SHP77 (cell line): ENCODE data around the gene HPSE.

Experiments
- DNase-seq, 2 experiments: peaks; one replicate each; lab custom pipeline; 2025; lab: John Stamatoyannopoulos, UW

Gene HPSE

DNA sequence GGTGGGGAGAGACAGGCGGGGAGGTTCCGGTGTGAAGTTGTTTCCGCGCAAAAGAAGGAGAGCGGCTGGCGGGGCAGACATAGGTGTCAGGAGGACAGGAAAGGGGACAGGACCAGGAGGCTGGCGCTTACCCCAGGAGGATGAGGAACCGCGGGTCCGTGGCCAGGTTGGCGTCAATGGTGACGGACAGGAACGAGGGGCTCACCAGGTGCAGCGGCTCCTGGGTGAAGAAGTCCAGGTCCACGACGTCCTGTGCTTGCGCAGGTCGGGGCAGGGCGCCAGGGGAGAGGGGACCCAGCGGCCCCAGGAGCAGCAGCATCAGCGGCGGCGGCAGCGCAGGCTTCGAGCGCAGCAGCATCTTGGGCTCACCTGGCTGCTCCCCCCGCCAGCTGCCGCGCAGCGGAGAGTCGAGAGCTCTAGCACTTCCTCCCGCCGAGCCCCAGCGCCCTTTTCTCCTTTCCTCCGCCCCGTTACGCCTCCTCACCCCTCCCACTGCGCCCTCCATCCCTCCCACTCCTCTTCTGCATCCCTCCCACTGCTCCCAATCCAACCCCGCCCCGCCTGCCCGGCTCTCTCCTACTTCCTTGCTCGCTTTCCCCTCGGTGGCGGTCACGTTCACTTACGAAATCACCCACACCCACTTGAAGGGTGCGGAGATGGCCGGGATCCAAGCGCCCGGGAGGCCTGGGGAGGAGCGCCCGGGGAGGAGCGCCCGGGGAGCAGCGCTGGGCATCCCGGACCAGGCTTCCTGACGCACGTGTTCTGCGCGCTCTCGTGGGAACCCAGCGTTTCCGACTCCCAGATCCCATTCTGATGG, at the start of gene HPSE:
Gene HPSE (minus strand): TSS at position 424 of the 817 bp plus-strand sequence. CDS start 66 bp downstream, at position 358.
- peak; percentile 86 to 92 for DNase-seq

DNA sequence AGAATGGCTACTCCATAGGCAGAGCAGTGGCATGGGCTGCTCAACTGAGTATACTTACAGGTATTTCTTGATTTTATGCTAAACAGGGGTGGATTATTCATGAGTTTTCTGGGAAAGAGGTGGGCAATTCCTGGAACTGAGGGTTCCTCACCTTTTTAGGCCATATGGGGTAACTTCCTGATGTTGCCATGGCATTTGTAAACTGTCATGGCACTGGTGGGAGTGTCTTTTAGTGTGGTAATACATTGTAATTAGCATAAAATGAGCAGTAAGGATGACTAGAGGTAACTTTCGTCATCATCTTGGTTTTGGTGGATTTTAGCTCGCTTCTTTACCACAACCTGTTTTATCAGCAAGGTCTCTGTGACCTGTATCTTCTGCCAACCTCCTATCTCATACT, 48.2 kb upstream of the HPSE start:
- no peak for DNase-seq

DNA sequence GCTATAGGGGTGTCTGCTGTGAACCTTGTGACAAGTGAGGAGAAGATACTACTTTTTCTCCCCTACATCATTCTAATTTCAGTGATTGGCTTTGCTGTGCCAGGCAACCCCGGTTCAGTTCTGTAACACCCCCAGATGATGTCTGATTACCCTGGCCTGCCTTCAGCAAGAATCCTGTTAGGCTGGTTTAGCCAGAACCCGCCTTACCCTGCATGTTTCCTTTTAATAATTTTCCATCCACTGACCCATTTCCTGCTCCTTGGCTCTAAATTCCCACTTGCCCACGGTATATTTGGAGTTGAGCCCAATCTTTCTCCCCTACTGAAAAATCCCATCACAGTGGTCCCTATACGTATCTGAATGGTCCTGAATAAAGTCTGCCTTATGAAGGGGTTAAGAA, 46.5 kb upstream of the HPSE start:
- DNase-seq = no peak

DNA sequence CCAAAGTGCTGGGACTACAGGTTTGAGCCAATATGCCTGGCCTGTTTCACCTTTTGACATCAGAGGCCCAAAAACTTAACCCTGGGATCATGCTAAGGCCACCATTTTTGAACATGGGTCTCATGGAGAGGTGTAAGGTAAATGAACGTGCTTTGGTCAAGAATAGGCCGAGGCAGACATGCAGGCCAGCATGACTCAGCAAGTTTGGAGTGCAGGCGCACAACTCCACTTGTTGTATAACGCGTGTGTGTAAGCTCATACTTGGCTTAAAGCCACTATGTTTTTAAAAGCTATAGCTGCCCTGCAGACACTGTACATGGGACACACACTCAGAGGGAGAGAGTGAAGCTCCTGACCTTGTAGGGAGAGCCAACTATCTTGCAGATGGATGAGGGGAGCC, 43.8 kb upstream of the HPSE start:
- no peak for DNase-seq

DNA sequence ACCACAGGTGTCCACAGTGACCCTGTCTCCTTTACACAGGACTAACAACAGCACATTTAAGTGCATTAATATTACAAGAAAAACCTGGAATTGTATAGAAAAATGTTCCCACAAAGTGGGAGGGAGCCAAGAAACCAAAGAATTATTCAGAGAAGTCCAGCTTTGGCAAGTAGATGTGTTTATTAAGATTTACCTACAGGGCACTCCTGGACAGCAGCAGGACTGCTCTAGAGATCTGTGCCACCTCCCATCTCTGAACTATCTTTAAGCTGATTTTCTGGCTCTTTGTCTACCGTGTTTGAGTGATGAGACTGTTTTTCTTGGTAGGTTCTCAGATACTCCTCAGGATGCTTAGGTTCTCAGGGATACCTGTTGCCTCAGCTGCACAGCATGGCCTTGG, 38.3 kb upstream of the HPSE start:
- no peak for DNase-seq

DNA sequence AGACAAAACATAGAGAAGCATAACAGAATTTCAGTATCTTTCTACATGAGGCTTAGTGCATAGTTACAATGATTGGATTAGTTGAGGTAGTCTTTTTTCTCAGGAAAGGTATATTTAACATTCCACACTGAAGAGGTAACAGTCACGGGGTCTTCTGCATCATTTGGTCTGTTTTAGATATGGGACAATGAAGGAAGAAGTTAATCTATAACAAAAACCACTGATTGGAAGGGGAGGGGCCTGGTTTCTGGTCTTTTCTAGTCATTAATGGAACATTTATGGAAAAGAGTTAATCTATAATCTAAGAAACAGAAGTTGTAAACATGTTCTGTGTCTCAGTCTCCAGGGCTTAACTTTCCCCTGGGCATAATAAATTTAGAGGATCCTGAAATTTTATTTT, 37.3 kb upstream of the HPSE start:
- no peak for DNase-seq

DNA sequence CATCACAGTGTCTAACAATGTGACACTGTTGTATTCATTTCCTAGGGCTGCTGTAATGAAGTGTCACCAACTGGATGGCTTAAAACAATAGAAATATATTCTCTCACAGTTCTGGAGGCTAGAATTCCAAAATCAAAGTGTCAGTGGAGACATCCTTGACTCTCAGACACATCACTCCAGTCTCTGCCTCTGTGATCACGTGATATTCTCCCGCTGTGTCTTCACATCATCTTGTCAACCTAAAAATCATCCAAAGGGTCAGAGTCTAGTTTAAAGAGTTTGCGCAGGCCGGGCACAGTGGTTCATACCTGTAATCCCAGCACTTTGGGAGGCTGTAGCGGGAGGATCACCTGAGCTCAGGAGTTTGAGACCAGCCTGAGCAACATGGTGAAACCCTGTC, 36.6 kb upstream of the HPSE start:
- DNase-seq = no peak

DNA sequence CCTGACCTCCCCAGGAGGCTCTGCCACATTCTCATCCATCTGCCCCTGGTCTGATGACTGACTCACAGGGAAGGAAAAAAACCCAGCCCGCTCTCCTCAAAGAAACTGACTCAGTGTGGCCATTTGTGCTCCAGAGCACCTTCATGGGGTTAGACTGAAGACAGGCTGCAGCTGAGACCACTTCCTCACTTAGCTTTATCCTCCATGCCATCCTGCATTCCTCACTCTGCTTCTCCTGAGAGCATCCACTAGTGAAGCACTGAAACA, 35.9 kb upstream of the HPSE start:
- no peak for DNase-seq

DNA sequence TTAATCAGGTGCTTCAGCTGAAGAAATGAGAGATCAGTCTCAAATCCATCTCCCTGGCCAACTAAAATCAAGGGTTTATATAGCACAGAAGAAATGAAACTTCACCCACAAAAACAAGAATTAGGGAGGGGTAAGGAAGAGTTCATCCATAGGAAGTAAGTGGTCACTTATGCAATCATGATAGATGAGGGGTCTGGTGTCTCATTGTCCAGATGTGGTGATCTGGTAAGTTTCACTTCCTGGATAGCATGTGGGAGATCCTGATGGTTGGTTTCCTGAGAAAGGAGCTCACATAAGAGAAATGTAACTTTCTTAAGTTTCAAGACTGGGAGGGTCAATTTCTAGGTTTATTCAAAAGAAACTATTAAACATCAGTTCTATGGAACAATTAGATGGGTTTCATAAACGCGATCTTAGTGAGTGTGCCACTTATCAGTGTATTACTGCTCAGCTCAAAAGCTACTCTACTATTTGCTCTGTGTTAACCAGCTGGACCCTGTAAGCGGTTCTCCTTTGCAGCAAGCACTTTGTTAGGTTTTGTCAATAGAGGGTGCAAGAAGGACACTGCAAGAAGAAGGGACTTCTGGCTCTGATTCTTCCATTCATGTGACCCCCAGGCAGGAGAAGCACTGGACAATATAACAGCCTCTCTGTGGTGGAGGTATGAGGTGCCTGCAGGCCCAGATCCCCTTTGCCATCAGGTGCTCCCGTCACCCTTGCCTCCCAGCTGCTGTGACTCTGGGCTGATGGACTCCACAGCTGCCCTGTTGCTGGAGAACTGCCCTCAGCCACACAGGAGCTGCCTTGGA, 35.4 kb upstream of the HPSE start:
- DNase-seq = no peak

DNA sequence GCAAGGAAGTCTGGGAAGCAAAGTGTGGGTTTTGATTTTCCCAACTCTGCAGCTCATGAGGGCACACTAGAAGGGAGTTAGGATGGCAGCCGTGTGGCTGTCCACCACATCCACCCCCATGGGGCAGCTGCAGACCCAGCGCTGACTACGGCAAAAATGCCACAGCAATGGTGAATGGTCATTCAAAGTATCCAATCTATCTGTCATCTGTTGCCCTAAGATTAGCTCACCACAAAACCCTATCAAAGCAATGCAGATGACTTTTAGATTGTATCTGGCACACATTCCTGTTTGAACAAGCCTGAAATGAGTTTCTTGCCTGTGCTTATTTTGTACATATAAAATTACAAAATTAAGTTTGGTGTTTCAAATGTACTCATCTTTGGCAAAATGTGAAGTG, 29.7 kb upstream of the HPSE start:
- DNase-seq = no peak

DNA sequence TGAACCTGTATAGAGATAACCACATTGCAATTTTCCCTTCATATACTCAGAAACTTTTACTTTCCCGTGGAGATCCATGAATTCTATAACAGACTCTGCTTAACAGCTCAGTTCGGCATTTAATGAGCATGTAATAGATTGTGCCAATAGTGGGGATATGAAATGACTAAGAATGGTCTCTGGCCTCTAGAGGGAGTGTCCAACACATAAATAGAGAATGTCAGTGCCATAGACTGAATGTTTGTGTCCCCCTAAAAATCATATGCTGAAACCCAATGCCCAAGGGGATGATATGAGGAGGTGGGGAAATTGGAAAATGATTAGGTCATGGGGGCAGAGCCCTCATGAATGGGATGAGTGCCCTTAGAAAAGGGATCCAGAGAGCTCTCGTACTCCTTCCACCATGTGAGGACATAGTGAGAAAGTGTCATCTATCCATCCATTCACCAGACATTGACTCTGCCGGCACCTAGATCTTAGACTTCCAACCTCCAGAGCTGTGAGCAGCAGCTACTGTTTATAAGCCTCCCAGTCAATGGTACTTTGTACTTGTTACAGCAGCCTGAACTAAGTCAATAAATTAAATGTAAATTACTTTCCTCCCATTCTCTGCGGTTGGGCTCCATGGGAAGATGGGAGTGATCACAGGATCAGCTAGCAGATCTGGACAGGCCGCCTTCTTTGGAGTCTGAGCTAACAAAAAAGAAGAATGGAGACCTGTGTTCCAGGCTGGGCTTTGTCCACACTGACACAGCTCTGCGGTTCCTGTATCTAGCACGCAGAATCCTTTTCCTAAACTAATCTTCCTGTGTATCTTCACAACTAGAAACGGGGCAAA, 28.1 kb upstream of the HPSE start:
- peak; percentile 5 to 8 for DNase-seq

DNA sequence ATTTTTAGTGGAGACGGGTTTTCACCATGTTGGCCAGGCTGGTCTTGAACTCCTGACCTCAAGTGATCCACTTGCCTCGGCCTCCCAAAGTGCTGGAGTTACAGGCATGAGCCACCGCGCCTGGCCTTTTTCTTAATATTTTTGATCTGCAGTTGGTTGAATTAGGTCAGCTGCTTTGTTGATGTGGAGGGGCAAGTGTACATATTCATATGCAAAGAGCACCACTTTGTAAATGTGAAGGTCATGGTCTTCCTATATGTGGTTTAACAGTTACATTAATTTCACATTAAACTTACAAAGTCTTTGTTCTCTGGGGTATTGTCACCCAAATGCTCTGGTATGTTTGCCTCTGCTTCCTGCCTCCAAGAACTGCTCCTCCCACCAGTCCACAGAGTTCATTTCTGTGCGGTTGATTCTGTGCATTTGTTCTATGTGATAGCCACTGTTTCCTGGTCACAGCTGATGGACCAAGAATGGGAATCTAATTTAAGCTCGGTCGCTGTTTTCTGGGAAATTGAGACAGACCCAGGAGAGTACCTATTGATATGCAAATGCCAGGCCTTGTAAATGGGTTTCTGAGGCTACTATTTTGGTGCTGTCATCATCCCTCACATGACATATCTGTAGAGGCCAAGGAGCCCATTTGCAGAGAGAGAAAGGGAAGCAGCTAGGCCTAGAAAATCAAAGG, 26.9 kb upstream of the HPSE start:
- DNase-seq = no peak

DNA sequence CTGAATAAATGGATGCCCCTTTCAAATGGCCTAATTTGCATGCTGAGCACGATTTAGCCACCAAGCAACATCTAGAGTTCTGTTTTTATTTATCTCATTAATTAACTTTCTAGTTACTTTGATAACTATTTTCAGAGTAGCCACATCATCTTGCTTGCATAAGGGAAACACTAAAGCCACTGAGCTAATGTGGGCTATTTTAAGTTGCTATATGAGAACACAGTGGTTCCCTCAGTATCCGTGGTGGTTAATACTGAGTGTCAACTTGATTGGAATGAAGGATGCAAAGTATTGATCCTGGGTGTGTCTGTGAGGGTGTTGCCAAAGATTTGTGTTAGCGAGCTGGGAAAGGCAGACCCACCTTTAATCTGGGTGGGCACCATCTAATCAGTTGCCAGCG, 25.4 kb upstream of the HPSE start:
- DNase-seq = no peak

DNA sequence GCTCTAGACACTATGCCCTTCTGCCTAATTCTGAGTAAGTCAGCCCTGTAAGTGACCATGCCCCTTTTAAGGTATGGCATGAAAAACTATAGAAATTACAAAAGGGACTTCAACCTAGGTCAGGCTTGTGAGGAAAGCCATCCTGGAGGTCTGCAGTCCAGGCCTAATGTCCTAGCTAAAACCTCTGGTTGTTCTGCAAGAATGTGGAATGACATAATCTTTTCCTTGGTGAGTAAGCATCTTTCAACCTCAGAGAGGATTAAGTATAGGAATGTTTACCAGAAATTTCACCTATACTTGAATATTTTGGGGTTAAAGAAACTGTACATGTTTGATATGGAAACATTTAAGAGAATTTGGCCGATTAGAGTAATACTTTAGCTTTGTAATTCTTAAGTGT, 23.8 kb upstream of the HPSE start:
- no peak for DNase-seq

DNA sequence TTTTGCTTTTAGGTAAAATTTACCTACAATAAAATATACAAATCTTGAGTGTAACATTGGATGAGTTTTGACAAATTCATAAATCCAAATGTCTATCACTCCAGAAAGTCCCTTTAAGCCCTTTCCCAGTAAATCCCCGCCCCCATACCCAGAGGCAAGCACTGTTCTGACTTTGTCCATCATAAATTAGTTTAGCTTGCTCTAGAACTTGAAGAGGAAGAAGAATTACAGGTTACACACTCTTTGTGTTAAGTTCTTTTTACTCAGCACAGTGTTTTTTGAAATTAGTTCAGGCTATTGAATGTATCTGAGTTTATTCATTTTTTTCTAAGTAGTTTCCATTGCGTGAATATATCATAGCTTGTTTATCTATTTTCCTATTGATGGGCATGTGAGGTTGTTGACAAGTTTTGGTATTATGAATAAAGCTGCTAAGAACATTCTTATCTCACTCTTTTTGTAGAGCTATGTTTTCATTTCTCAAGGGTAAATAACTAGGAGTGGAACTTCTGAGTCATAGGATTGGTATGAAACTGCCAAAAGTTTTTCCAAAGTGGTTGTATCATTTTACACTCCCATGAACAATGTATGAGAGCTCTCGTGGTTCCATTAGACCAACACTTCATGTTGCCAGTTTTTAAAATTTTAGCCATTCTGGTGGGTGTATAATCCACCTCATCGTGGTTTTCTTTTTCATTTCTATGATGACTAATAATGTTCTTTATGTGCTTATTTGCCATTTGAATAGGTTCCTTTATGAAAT, 22.4 kb upstream of the HPSE start:
- DNase-seq = no peak

DNA sequence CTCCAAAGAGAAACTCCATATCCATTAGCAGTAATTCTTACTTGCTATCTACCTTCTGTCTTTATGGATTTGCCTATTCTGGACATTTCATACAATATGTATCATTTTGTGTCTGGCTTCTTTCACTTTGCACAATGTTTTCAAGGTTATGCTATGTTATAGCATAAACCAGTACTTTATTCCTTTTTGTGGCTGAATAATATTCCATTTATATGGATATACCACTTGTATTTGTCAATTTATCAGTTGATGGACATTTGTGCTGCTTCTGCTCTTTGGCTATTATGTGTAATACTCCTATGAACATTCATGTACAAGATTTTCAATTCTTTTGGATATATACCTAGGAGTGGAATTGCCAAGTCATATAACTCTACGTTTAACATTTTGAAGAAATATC, 18.9 kb upstream of the HPSE start:
- DNase-seq = no peak

DNA sequence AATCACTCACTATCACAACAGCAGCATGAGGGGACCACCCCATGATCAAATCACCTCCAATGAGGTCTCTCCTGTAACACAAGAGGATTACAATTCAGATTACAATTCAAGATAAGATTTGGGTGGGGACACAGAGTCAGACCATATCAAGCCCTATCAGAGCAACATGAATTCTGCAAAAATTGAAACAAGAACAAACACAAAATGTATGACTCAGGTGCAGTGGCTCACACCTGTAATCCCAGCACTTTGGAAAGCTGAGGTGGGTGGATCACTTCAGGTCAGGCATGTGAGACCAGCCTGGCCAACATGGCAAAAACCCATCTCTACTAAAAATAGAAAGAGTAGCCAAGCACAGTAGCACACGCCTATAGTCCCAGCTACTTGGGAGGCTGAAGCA, 13.4 kb upstream of the HPSE start:
- DNase-seq = no peak

DNA sequence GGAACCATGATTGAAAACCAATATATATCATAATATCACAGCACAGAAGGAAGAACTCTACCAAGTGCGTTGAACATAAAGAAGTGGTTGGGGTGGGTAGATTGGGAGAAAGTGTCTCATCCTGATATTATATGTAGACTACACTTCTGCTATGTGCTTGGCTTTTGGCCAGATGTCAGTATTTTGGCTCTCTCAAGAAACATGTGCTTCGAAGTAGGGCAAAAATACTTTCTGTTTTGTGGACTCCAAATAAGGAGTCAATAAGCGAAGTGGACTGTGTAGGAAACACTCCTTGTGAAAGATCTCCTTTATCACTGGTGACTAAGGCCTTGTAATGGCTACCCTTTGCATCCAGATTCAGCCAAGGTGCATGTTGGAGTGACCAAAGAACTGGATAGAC, 7.8 kb upstream of the HPSE start:
- DNase-seq = no peak

DNA sequence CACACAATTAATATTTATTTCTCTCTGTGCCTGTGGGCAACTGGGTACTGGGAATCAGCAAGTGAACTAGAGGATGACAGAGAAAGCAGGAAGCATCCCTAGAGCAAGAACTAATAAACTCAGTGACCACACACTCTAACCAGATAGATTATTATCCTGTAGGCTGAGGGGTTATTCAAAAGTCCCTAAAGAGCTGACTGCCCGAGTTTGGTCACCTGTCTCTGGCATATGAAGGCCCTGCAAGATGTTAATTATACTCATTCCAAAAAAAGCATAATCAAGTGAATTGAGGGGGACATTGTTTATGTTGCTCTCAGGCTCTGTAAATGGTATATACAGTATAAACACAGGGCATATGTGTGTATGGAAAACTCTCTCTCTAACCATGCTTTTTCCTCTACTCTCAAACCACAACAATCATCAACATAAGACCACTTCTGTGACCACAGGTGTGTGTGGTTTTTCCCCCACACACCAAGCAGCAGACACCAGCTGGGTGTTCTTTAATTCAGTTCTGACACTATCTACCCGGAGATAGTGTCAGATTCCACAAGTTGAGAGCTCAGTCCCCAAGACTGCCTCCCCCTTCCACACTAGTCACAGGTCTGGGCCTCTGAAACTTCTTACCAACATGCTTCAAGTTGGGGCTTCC, 6.2 kb upstream of the HPSE start:
- DNase-seq = no peak

DNA sequence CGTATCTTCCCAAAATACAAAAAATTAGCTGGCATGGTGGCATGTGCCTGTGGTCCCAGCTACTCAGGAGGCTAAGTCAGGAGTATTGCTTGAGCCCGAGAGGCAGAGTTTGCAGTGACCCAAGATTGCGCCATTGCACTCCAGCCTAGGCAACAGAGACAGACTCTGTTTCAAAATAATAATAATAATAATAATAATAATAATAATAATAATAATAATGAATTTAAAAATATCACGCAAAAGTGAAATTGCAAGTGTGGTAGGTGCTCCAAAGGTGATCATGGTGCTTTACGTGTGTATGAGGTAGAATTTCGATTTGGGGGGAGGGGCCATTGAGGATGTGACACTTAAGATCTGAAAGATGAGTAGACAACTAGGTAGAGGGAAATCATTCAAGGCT, 4.9 kb upstream of the HPSE start:
- DNase-seq = no peak

DNA sequence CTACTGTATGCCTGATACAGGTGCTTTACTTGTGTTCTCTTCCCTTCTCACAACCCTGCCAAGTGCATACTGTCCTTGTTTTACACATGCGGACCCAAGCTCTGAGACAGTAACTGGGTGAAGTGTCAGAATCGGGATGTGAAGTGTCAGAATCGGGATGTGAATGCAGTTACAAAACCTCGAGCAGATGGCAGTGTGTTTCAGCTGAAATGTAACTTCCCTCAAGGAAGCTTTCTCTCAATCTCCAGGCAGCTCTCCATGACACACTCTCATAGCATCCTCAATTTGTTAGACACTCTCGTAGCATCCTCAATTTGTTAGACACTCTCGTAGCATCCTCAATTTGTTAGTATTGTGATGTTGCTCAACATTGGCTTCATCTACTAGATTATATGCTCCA, 1.1 kb upstream of the HPSE start:
- DNase-seq = no peak
